GM23338 (cell line): Measurements from ENCODE around the gene AGPAT4. TPM values are rescaled to one million over a fixed set of nuclear protein-coding genes. Genes with fewer than 3 reads are reported as not detected.

Source experiments
- ATAC-seq: fragments of 200-7000 bp; cut with Tn5 transposase; 3 replicates; pipeline ENCODE4 v1.9.1; 2020
- DNase-seq: peaks from one replicate; pipeline ENCODE4 v3.0.0-alpha.2; 2015; ENCODE audit warnings: low spot score
- H2AFZ ChIP-seq: fragments of 200-600 bp; sonication (generic); 2 replicates; pipeline ENCODE4 v1.8.0; 2016; ENCODE audit warnings: antibody characterized with exemption, mild to moderate bottlenecking, moderate library complexity
- H3F3A ChIP-seq: fragments of 200-600 bp; sonication (generic); replicated peaks from 2 replicates; pipeline ENCODE4 v1.8.0; 2017; ENCODE audit warnings: antibody characterized with exemption, mixed run types, low read depth
- H3K27ac ChIP-seq: fragments of 200-600 bp; sonication (generic); 2 replicates; pipeline ENCODE4 v1.6.1; 2016; ENCODE audit warnings: low read depth
- H3K27me3 ChIP-seq: fragments of 200-600 bp; sonication (generic); 2 replicates; pipeline ENCODE4 v1.8.0; 2016; ENCODE audit warnings: mild to moderate bottlenecking, mixed run types, moderate library complexity; ENCODE audit not compliant: insufficient read depth
- H3K36me3 ChIP-seq: fragments of 200-600 bp; sonication (generic); 2 replicates; pipeline ENCODE4 v1.8.0; 2016; ENCODE audit warnings: mild to moderate bottlenecking; ENCODE audit not compliant: insufficient read depth
- H3K4me1 ChIP-seq: fragments of 200-600 bp; sonication (generic); 2 replicates; pipeline ENCODE4 v1.8.0; 2016; ENCODE audit warnings: mild to moderate bottlenecking, moderate library complexity; ENCODE audit not compliant: insufficient read depth
- H3K4me2 ChIP-seq: fragments of 200-600 bp; sonication (generic); 2 replicates; pipeline ENCODE4 v1.7.1; 2017; ENCODE audit warnings: mixed run types
- H3K4me3 ChIP-seq: fragments of 200-600 bp; sonication (generic); 2 replicates; pipeline ENCODE4 v1.6.1; 2016; ENCODE audit warnings: mixed run types
- H3K79me2 ChIP-seq: fragments of 200-600 bp; sonication (generic); replicated peaks from 2 replicates; pipeline ENCODE4 v1.8.0; 2017; ENCODE audit warnings: mild to moderate bottlenecking; ENCODE audit not compliant: insufficient read depth
- H3K9me2 ChIP-seq: fragments of 200-600 bp; sonication (generic); 2 replicates; pipeline ENCODE4 v1.8.0; 2017; ENCODE audit not compliant: insufficient read depth
- H4K20me1 ChIP-seq: fragments of 200-600 bp; sonication (generic); replicated peaks from 2 replicates; pipeline ENCODE4 v1.8.0; 2017; ENCODE audit warnings: mild to moderate bottlenecking; ENCODE audit not compliant: insufficient read depth
- H3K27ac Mint-ChIP-seq: 2 replicates; pipeline ENCODE4 v1.8.0; 2020; ENCODE audit warnings: inconsistent platforms, mild to moderate bottlenecking, moderate library complexity, mixed read lengths
- H3K27me3 Mint-ChIP-seq: 3 replicates; pipeline ENCODE4 v1.8.0; 2022; ENCODE audit warnings: low read depth, mild to moderate bottlenecking, moderate library complexity, mixed read lengths, inconsistent platforms; ENCODE audit not compliant: insufficient read depth, poor library complexity
- H3K36me3 Mint-ChIP-seq: 3 replicates; pipeline ENCODE4 v1.8.0; 2021; ENCODE audit warnings: low read depth, mild to moderate bottlenecking, inconsistent platforms, moderate library complexity, mixed read lengths
- H3K4me1 Mint-ChIP-seq: 3 replicates; pipeline ENCODE4 v1.8.0; 2020; ENCODE audit warnings: mild to moderate bottlenecking, inconsistent platforms, mixed read lengths
- H3K4me3 Mint-ChIP-seq: 3 replicates; pipeline ENCODE4 v1.8.0; 2021; ENCODE audit warnings: moderate library complexity, mild to moderate bottlenecking, inconsistent platforms, mixed read lengths
- H3K9me3 Mint-ChIP-seq: 3 replicates; pipeline ENCODE4 v1.8.0; 2020; ENCODE audit warnings: moderate library complexity, mild to moderate bottlenecking, inconsistent platforms, mixed read lengths
- CREB1 ChIP-seq: fragments of 250-450 bp; sonication (Bioruptor Pico); IDR thresholded peaks from 2 replicates; pipeline ENCODE4 v1.5.0; 2020; ENCODE audit warnings: low read depth, mild to moderate bottlenecking, moderate library complexity
- CTCF ChIP-seq, 2 experiments: fragments of 200-600 bp in 1 of 2; sonication (generic) in 1 of 2; conservative IDR thresholded peaks; 2 replicates each; pipeline versions ENCODE4 v1.5.1 to v1.6.1; 2016 to 2017; ENCODE audit warnings: antibody characterized with exemption in 2 of 2, low read depth in 2 of 2, mild to moderate bottlenecking in 2 of 2, moderate library complexity in 1 of 2
- EZH2 ChIP-seq: fragments of 200-600 bp; sonication (generic); IDR thresholded peaks from one replicate; pipeline ENCODE4 v1.8.0; 2017; ENCODE audit warnings: antibody characterized with exemption, mild to moderate bottlenecking, low read depth; ENCODE audit not compliant: unreplicated experiment
- EZH2phosphoT487 ChIP-seq: fragments of 200-600 bp; sonication (generic); IDR thresholded peaks from one replicate; pipeline ENCODE4 v1.8.1; 2018; ENCODE audit warnings: antibody characterized with exemption; ENCODE audit not compliant: unreplicated experiment
- JUNB ChIP-seq: IDR thresholded peaks from one replicate; pipeline ENCODE4 v1.6.1; 2016; ENCODE audit warnings: antibody characterized with exemption; ENCODE audit not compliant: unreplicated experiment
- NANOG ChIP-seq: IDR thresholded peaks from 2 replicates; pipeline ENCODE4 v1.6.1; 2016; ENCODE audit warnings: antibody characterized with exemption, borderline replicate concordance
- POLR2AphosphoS5 ChIP-seq: IDR thresholded peaks from 2 replicates; pipeline ENCODE4 v1.6.1; 2016; ENCODE audit warnings: antibody characterized with exemption, low read depth
- REST ChIP-seq: IDR thresholded peaks from one replicate; pipeline ENCODE4 v1.6.1; 2018; ENCODE audit warnings: antibody characterized with exemption; ENCODE audit not compliant: unreplicated experiment
- STAT1 ChIP-seq: IDR thresholded peaks from one replicate; pipeline ENCODE4 v1.6.1; 2016; ENCODE audit warnings: antibody characterized with exemption; ENCODE audit not compliant: unreplicated experiment
- ZNF114 ChIP-seq: fragments of 250-450 bp; sonication (Bioruptor Pico); IDR thresholded peaks from 2 replicates; pipeline ENCODE4 v1.5.0; 2020; ENCODE audit warnings: mild to moderate bottlenecking, moderate library complexity
- ZNF331 ChIP-seq: fragments of 250-450 bp; sonication (Bioruptor Pico); IDR thresholded peaks from 2 replicates; pipeline ENCODE4 v1.5.0; 2020; ENCODE audit warnings: low read depth, mild to moderate bottlenecking, moderate library complexity
- ZNF462 ChIP-seq: fragments of 250-450 bp; sonication (Bioruptor Pico); IDR thresholded peaks from 2 replicates; pipeline ENCODE4 v1.5.0; 2020; ENCODE audit warnings: mild to moderate bottlenecking, moderate library complexity
- polyA plus RNA-seq: library from polyadenylated mRNA; unstranded; fragments of >200 nt; fragmentation: Nextera tagmentation; extraction: Ambion mirVana; gene quantifications from 2 replicates; pipeline ENCODE4 v1.2.1, GENCODE V29; 2016
- total RNA-seq: library from RNA; depleted of rRNA; stranded (reverse); fragments of >200 nt; shearing (Covaris generic); gene quantifications from 2 replicates; pipeline ENCODE4 v1.2.3, GENCODE V29; 2014
- TF ChIP-seq, protein P1 (sequence below): IDR thresholded peaks from 2 replicates; pipeline ENCODE4 v1.6.1; 2016; ENCODE audit warnings: antibody characterized with exemption

Gene AGPAT4
- total and polyA plus RNA-seq, 2 experiments from 2014 or later = 8.9 to 19.3 TPM

DNA sequence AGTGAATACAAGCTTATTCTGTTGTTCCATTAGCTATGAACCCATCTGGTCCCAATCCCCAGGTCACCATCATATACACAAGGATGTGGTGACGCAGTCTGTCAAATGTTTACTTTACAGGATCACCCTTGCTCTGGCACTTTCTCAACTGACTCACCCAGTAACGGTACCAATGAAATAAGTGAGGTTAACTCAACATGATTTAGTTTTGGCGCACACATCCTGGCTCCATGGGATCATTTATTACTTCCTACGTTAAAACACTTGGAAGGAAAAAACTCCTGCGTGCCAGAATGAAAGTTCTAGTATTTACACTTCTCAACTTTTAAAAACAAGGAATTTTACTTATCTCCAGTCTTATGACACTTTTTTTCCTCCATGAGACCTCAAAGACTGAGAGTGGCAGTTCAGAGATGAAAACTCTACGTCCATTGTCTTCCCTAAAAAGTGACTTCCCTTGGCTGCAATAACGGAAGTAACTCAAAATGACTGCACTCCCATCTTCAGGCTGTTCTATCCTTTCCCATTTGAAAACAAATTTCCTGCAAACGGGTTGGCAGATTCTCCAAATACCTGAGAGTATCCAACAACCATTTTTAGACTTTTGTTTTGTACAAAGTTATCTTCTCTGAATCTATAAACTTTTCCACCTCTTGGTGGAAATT is 15.9 kb downstream of the AGPAT4 start:
- no peak for DNase-seq
- Histone ChIP-seq H2AFZ (no peak overlapping the region), H3K27me3 (no peaks in the 10 kb centered on the region), H4K20me1 (peaks cover 31% of the 10 kb centered on the region), H3K27ac (no peak overlapping the region), H3K36me3 (no peaks in the 10 kb centered on the region), H3K4me3 (no peak overlapping the region), H3K4me2 (no peak overlapping the region), H3F3A (no peaks in the 10 kb centered on the region), H3K79me2 (peaks cover 82% of the 10 kb centered on the region), H3K4me1 (peaks cover 5% of the 10 kb centered on the region; the same call in 1 of the 2 replicates), H3K9me2 (no peaks in the 10 kb centered on the region)
- Mint-ChIP-seq H3K27ac (no peak overlapping the region), H3K4me3 (no peak overlapping the region), H3K9me3 (no peaks in the 10 kb centered on the region), H3K36me3 (peaks cover 26% of the 10 kb centered on the region), H3K27me3 (peaks cover 8% of the 10 kb centered on the region), H3K4me1 (peaks cover 35% of the 10 kb centered on the region)
- TF ChIP-seq REST = no peak
- TF ChIP-seq ZNF331 (CRISPR knock-in tag) = no peak
- no peak for TF ChIP-seq EZH2phosphoT487
- no peak for TF ChIP-seq ZNF462 (CRISPR knock-in tag)
- no peak for TF ChIP-seq CREB1
- no peak for TF ChIP-seq EZH2
- TF ChIP-seq CTCF (conservative IDR thresholded peaks at IDR 0.05; ENCODE audit: low read depth in 2 of 2) = no peak
- no peak for TF ChIP-seq STAT1
- no peak for TF ChIP-seq JUNB
- no peak for TF ChIP-seq POLR2AphosphoS5
- TF ChIP-seq, protein P1, sequence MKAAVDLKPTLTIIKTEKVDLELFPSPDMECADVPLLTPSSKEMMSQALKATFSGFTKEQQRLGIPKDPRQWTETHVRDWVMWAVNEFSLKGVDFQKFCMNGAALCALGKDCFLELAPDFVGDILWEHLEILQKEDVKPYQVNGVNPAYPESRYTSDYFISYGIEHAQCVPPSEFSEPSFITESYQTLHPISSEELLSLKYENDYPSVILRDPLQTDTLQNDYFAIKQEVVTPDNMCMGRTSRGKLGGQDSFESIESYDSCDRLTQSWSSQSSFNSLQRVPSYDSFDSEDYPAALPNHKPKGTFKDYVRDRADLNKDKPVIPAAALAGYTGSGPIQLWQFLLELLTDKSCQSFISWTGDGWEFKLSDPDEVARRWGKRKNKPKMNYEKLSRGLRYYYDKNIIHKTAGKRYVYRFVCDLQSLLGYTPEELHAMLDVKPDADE = no peak
- no peak for TF ChIP-seq ZNF114 (CRISPR knock-in tag)
- TF ChIP-seq NANOG = no peak
- ATAC-seq = no peak
